MM.1S (cell line): Measurements from ENCODE around the gene PDK4.
"Not testable (repeated sequence)": the region's sequence is repeated elsewhere in the genome, so short reads cannot be mapped to it uniquely, and the experiment has no call there.

Experiments
- DNase-seq: peaks from one replicate; pipeline ENCODE4 v3.0.0-alpha.2; 2015
- H2AFZ ChIP-seq: fragments of 300-600 bp; sonication (generic); 2 replicates; pipeline ENCODE4 v1.6.0; 2016; ENCODE audit warnings: antibody characterized with exemption, low read length
- H3F3A ChIP-seq: fragments of 300-600 bp; sonication (generic); 2 replicates; pipeline ENCODE4 v1.6.1; 2016; ENCODE audit warnings: mild to moderate bottlenecking, antibody characterized with exemption, low read length, moderate library complexity, mixed read lengths; ENCODE audit not compliant: insufficient read depth
- H3K27ac ChIP-seq: fragments of 300-600 bp; sonication (generic); 2 replicates; pipeline ENCODE4 v1.5.1; 2016; ENCODE audit warnings: mild to moderate bottlenecking, low read length
- H3K27me3 ChIP-seq: fragments of 300-600 bp; sonication (generic); replicated peaks from 2 replicates; pipeline ENCODE4 v1.6.0; 2016; ENCODE audit warnings: low read length; ENCODE audit not compliant: insufficient read depth
- H3K36me3 ChIP-seq: fragments of 300-600 bp; sonication (generic); replicated peaks from 2 replicates; pipeline ENCODE4 v1.6.1; 2016; ENCODE audit warnings: mild to moderate bottlenecking, low read length, mixed read lengths; ENCODE audit not compliant: insufficient read depth
- H3K4me1 ChIP-seq: fragments of 300-600 bp; sonication (generic); 2 replicates; pipeline ENCODE4 v1.6.1; 2016; ENCODE audit warnings: low read length, mixed read lengths
- H3K4me2 ChIP-seq: fragments of 300-600 bp; sonication (generic); 2 replicates; pipeline ENCODE4 v1.6.0; 2016; ENCODE audit warnings: low read depth, low read length
- H3K4me3 ChIP-seq: fragments of 300-600 bp; sonication (generic); 2 replicates; pipeline ENCODE4 v1.5.1; 2016; ENCODE audit warnings: low read length, mixed read lengths
- H3K79me2 ChIP-seq: fragments of 300-600 bp; sonication (generic); 2 replicates; pipeline ENCODE4 v1.6.1; 2016; ENCODE audit warnings: mixed run types, low read length, mixed read lengths
- H3K9ac ChIP-seq: fragments of 300-600 bp; sonication (generic); 2 replicates; pipeline ENCODE4 v1.6.1; 2016; ENCODE audit warnings: low read length, mixed read lengths
- H3K9me2 ChIP-seq: fragments of 300-600 bp; sonication (generic); replicated peaks from 2 replicates; pipeline ENCODE4 v1.6.1; 2016; ENCODE audit warnings: mild to moderate bottlenecking, low read length, mixed read lengths; ENCODE audit not compliant: insufficient read depth
- H3K9me3 ChIP-seq: fragments of 300-600 bp; sonication (generic); replicated peaks from 2 replicates; pipeline ENCODE4 v1.6.1; 2016; ENCODE audit warnings: mild to moderate bottlenecking, low read length, mixed read lengths; ENCODE audit not compliant: insufficient read depth
- H4K20me1 ChIP-seq: fragments of 300-600 bp; sonication (generic); 2 replicates; pipeline ENCODE4 v1.6.1; 2016; ENCODE audit warnings: mild to moderate bottlenecking, low read length, moderate library complexity, mixed read lengths; ENCODE audit not compliant: insufficient read depth
- CTCF ChIP-seq: fragments of 300-600 bp; sonication (generic); IDR thresholded peaks from 2 replicates; pipeline ENCODE4 v1.5.1; 2016; ENCODE audit warnings: antibody characterized with exemption, low read length, mixed read lengths
- EZH2 ChIP-seq: fragments of 300-600 bp; sonication (generic); optimal IDR thresholded peaks from 2 replicates; pipeline ENCODE3; 2017; ENCODE audit warnings: low read depth, mild to moderate bottlenecking, antibody characterized with exemption, low read length, mixed read lengths
- EZH2phosphoT487 ChIP-seq: fragments of 300-600 bp; sonication (generic); IDR thresholded peaks from 2 replicates; pipeline ENCODE4 v1.6.1; 2018; ENCODE audit warnings: antibody characterized with exemption, low read length

PDK4 gene

GRCh38 chr7:95558864-95559263, 37.5 kb downstream of the PDK4 start:
- Histone ChIP-seq H3K36me3 (no peaks in the 10 kb centered on the region), H3K4me1 (no peaks in the 10 kb centered on the region), H3K4me2 (no peak overlapping the region), H3K9ac (no peak overlapping the region), H3K4me3 (no peak overlapping the region), H3K9me2 (no peaks in the 10 kb centered on the region), H3K79me2 (no peaks in the 10 kb centered on the region), H2AFZ (no peak overlapping the region), H3K9me3 (no peaks in the 10 kb centered on the region), H3F3A (no peaks in the 10 kb centered on the region), H3K27ac (no peak overlapping the region), H4K20me1 (no peaks in the 10 kb centered on the region), H3K27me3 (no peaks in the 10 kb centered on the region)
- TF ChIP-seq CTCF (no peak), EZH2 (no peak), EZH2phosphoT487 (no peak)
- no peak for DNase-seq

GRCh38 chr7:95556777-95557176, 39.5 kb downstream of the PDK4 start:
- no peaks in the 10 kb centered on the region for H3K9me3 ChIP-seq
- no peak for DNase-seq
- no peaks in the 10 kb centered on the region for H3K9me2 ChIP-seq
- no peak overlapping the region for H3K4me3 ChIP-seq
- H3K27ac ChIP-seq, result no peak overlapping the region
- H3K4me1 ChIP-seq, result no peaks in the 10 kb centered on the region
- H3K79me2 ChIP-seq, result no peaks in the 10 kb centered on the region
- H4K20me1 ChIP-seq, result no peaks in the 10 kb centered on the region
- H3F3A ChIP-seq, result no peaks in the 10 kb centered on the region
- H3K36me3 ChIP-seq, result no peaks in the 10 kb centered on the region
- H2AFZ ChIP-seq, result no peak overlapping the region
- H3K9ac ChIP-seq, result no peak overlapping the region
- TF ChIP-seq EZH2phosphoT487 (no peak), CTCF (no peak), EZH2 (no peak)
- no peaks in the 10 kb centered on the region for H3K27me3 ChIP-seq
- no peak overlapping the region for H3K4me2 ChIP-seq

GRCh38 chr7:95553939-95554338, 42.4 kb downstream of the PDK4 start:
- Histone ChIP-seq H2AFZ (no peak overlapping the region), H3K9ac (no peak overlapping the region), H3F3A (no peaks in the 10 kb centered on the region), H3K27ac (no peak overlapping the region), H3K9me2 (no peaks in the 10 kb centered on the region), H3K79me2 (no peaks in the 10 kb centered on the region), H3K4me1 (no peaks in the 10 kb centered on the region), H3K9me3 (no peaks in the 10 kb centered on the region), H3K4me3 (no peak overlapping the region), H3K27me3 (no peaks in the 10 kb centered on the region), H3K36me3 (no peaks in the 10 kb centered on the region), H3K4me2 (no peak overlapping the region), H4K20me1 (no peaks in the 10 kb centered on the region)
- no peak for DNase-seq
- TF ChIP-seq CTCF (no peak), EZH2phosphoT487 (no peak), EZH2 (no peak)

GRCh38 chr7:95552010-95552926, 44.0 kb downstream of the PDK4 start:
- not testable (repeated sequence) for H3F3A ChIP-seq, H3K9me2 ChIP-seq, H3K4me1 ChIP-seq, H3K4me2 ChIP-seq, H3K36me3 ChIP-seq, H3K4me3 ChIP-seq, H2AFZ ChIP-seq, H3K27ac ChIP-seq, H3K79me2 ChIP-seq, H3K9ac ChIP-seq, H3K9me3 ChIP-seq, H3K27me3 ChIP-seq, DNase-seq, H4K20me1 ChIP-seq
